SU-DHL-6 (cell line): Measurements from ENCODE around the gene NOP10.
"Not testable (repeated sequence)": the region's sequence is repeated elsewhere in the genome, so short reads cannot be mapped to it uniquely, and the experiment has no call there.

ENCODE experiments used
- H2AFZ ChIP-seq: fragments of 200-600 bp; sonication (generic); 2 replicates; pipeline ENCODE4 v1.6.1; 2014; ENCODE audit warnings: low read depth, mild to moderate bottlenecking, moderate library complexity, mixed read lengths, antibody characterized with exemption, low read length; ENCODE audit not compliant: severe bottlenecking
- H3F3A ChIP-seq: fragments of 200-600 bp; shearing (Covaris generic); 2 replicates; pipeline ENCODE4 v1.6.0; 2016; ENCODE audit warnings: antibody characterized with exemption, mild to moderate bottlenecking; ENCODE audit not compliant: insufficient read depth
- H3K27ac ChIP-seq: fragments of 200-600 bp; sonication (generic); 2 replicates; pipeline ENCODE4 v1.5.1; 2016; ENCODE audit warnings: low read depth, mild to moderate bottlenecking, low read length, moderate library complexity, mixed read lengths
- H3K27me3 ChIP-seq: fragments of 200-600 bp; sonication (generic), shearing (Covaris generic); 2 replicates; pipeline ENCODE4 v1.6.0; 2014; ENCODE audit warnings: mild to moderate bottlenecking, low read length
- H3K36me3 ChIP-seq: fragments of 200-600 bp; sonication (generic); 2 replicates; pipeline ENCODE4 v1.6.1; 2014; ENCODE audit warnings: mild to moderate bottlenecking, low read length, mixed read lengths
- H3K4me2 ChIP-seq: fragments of 300-600, 200-600 bp; shearing (Covaris generic), sonication (generic); 2 replicates; pipeline ENCODE4 v1.6.0; 2014; ENCODE audit warnings: low read length, low read depth, mild to moderate bottlenecking; ENCODE audit not compliant: poor library complexity, severe bottlenecking
- H3K4me3 ChIP-seq: fragments of 200-600 bp; sonication (generic); 2 replicates; pipeline ENCODE4 v1.5.1; 2014; ENCODE audit warnings: antibody characterized with exemption, low read length, mild to moderate bottlenecking, mixed read lengths; ENCODE audit not compliant: insufficient read depth, poor library complexity, severe bottlenecking
- H3K79me2 ChIP-seq: fragments of 200-600 bp; sonication (generic); 2 replicates; pipeline ENCODE4 v1.6.1; 2014; ENCODE audit warnings: mild to moderate bottlenecking, low read length, moderate library complexity; ENCODE audit not compliant: insufficient read depth
- H3K9ac ChIP-seq: fragments of 200-600 bp; sonication (generic); 2 replicates; pipeline ENCODE4 v1.7.0; 2014; ENCODE audit warnings: mild to moderate bottlenecking, low read length
- H3K9me2 ChIP-seq: fragments of 200-600 bp; sonication (generic); replicated peaks from 2 replicates; pipeline ENCODE4 v1.6.1; 2014; ENCODE audit warnings: low read length; ENCODE audit not compliant: insufficient read depth
- H3K9me3 ChIP-seq: fragments of 200-600 bp; sonication (generic); 2 replicates; pipeline ENCODE4 v1.6.1; 2014; ENCODE audit warnings: low read length, mixed read lengths; ENCODE audit not compliant: insufficient read depth
- H4K20me1 ChIP-seq: fragments of 200-600 bp; sonication (generic); 2 replicates; pipeline ENCODE4 v1.6.1; 2014; ENCODE audit warnings: low read depth, mild to moderate bottlenecking, antibody characterized with exemption, low read length, moderate library complexity, mixed read lengths
- CTCF ChIP-seq: fragments of 200-600 bp; sonication (generic); IDR thresholded peaks from one replicate; pipeline ENCODE4 v1.5.1; 2017; ENCODE audit warnings: antibody characterized with exemption, mild to moderate bottlenecking, low read length, moderate library complexity; ENCODE audit not compliant: insufficient read depth, poor library complexity, severe bottlenecking
- EZH2phosphoT487 ChIP-seq: fragments of 200-600 bp; sonication (generic), shearing (Covaris generic); conservative IDR thresholded peaks from 2 replicates; pipeline ENCODE4 v1.6.1; 2018; ENCODE audit warnings: mild to moderate bottlenecking, antibody characterized with exemption, low read length, moderate library complexity, mixed read lengths

The NOP10 gene

GRCh38 chr15:34348735-34349300, 5.9 kb upstream of the NOP10 start:
- no peaks in the 10 kb centered on the region for H3K27me3 ChIP-seq
- no peak overlapping the region for H3K27ac ChIP-seq
- TF ChIP-seq EZH2phosphoT487 = no peak
- TF ChIP-seq CTCF = no peak
- H3K4me2 ChIP-seq = no peak overlapping the region
- no peaks in the 10 kb centered on the region for H4K20me1 ChIP-seq
- no peaks in the 10 kb centered on the region for H3K36me3 ChIP-seq
- H3F3A ChIP-seq = no peaks in the 10 kb centered on the region
- no peak overlapping the region for H2AFZ ChIP-seq
- no peaks in the 10 kb centered on the region for H3K9me3 ChIP-seq
- H3K79me2 ChIP-seq = no peaks in the 10 kb centered on the region
- H3K9me2 ChIP-seq = no peaks in the 10 kb centered on the region
- no peak overlapping the region for H3K4me3 ChIP-seq
- H3K9ac ChIP-seq = no peak overlapping the region

- H4K20me1 ChIP-seq = no peaks in the 10 kb centered on the region
- no peaks in the 10 kb centered on the region for H3F3A ChIP-seq
- no peaks in the 10 kb centered on the region for H3K79me2 ChIP-seq
- H2AFZ ChIP-seq = no peak overlapping the region
- H3K9me2 ChIP-seq = no peaks in the 10 kb centered on the region
- no peak for TF ChIP-seq EZH2phosphoT487
- TF ChIP-seq CTCF = no peak
- H3K9me3 ChIP-seq = no peaks in the 10 kb centered on the region
- no peak overlapping the region for H3K27ac ChIP-seq
- H3K4me3 ChIP-seq = no peak overlapping the region
- H3K36me3 ChIP-seq = no peaks in the 10 kb centered on the region
- no peaks in the 10 kb centered on the region for H3K27me3 ChIP-seq
- no peak overlapping the region for H3K4me2 ChIP-seq
- H3K9ac ChIP-seq = no peak overlapping the region
These were observed 5.2 kb upstream of the NOP10 start for GRCh38 chr15:34347951-34348638.

GRCh38 chr15:34342213-34342736, 661 bp downstream of the NOP10 start:
- H3K27ac ChIP-seq = peak overlapping the region; percentile 65
- H3K27me3 ChIP-seq, H3K36me3 ChIP-seq, H4K20me1 ChIP-seq, H3K9me3 ChIP-seq, H3K9me2 ChIP-seq: not testable (repeated sequence)
- H3K79me2 ChIP-seq = peaks cover 18% of the 10 kb centered on the region
- peak overlapping the region; percentile 95 for H2AFZ ChIP-seq
- peak overlapping the region; percentile 81 for H3K9ac ChIP-seq
- H3K4me2 ChIP-seq = peak overlapping the region; percentile 52
- H3K4me3 ChIP-seq = peak overlapping the region; percentile 94
- peaks cover 23% of the 10 kb centered on the region; the same call in 1 of the 2 replicates for H3F3A ChIP-seq
